Astrocyte (in vitro differentiated cells and primary cell): ENCODE measurements around the gene PIK3C3. TPM values are rescaled to one million over a fixed set of nuclear protein-coding genes. Genes with fewer than 3 reads are reported as not detected.

Experiments used
- DNase-seq: peaks from one replicate; pipeline ENCODE4 v3.0.0-alpha.2; 2010; ENCODE audit warnings: low read depth
- FAIRE-seq: peaks from 2 replicates; lab custom pipeline; 2011; peaks lifted over from hg19 to GRCh38; lab: Jason Lieb, UNC
- H2AFZ ChIP-seq: 2 replicates; pipeline ENCODE4 v1.6.0; 2012; ENCODE audit warnings: low read depth, low read length, inconsistent platforms
- H3K27ac ChIP-seq: 2 replicates; pipeline ENCODE4 v1.5.1; 2011; ENCODE audit warnings: low read depth, low read length, inconsistent platforms
- H3K27me3 ChIP-seq: 2 replicates; pipeline ENCODE4 v1.6.0; 2011; ENCODE audit warnings: low read length, inconsistent platforms; ENCODE audit not compliant: insufficient read depth
- H3K36me3 ChIP-seq: 2 replicates; pipeline ENCODE4 v1.5.1; 2011; ENCODE audit warnings: low read length, inconsistent platforms; ENCODE audit not compliant: insufficient read depth
- H3K4me1 ChIP-seq: 2 replicates; pipeline ENCODE4 v1.5.1; 2011; ENCODE audit warnings: low read length, inconsistent platforms; ENCODE audit not compliant: insufficient read depth
- H3K4me2 ChIP-seq: 2 replicates; pipeline ENCODE4 v1.6.0; 2012; ENCODE audit warnings: low read length, inconsistent platforms
- H3K4me3 ChIP-seq: 2 replicates; pipeline ENCODE4 v1.5.1; 2011; ENCODE audit warnings: low read depth, mild to moderate bottlenecking, low read length, inconsistent platforms; ENCODE audit not compliant: insufficient read depth
- H3K79me2 ChIP-seq: 2 replicates; pipeline ENCODE4 v1.6.0; 2012; ENCODE audit warnings: mild to moderate bottlenecking, low read length, inconsistent platforms; ENCODE audit not compliant: insufficient read depth
- H3K9ac ChIP-seq: 2 replicates; pipeline ENCODE4 v1.6.0; 2012; ENCODE audit warnings: mild to moderate bottlenecking, low read length, inconsistent platforms
- H3K9me3 ChIP-seq: 2 replicates; pipeline ENCODE4 v1.5.1; 2012; ENCODE audit warnings: low read depth, mild to moderate bottlenecking, low read length, inconsistent platforms; ENCODE audit not compliant: insufficient read depth
- H4K20me1 ChIP-seq: 2 replicates; pipeline ENCODE4 v1.6.0; 2012; ENCODE audit warnings: low read length, inconsistent platforms; ENCODE audit not compliant: insufficient read depth
- H3K27ac Mint-ChIP-seq: one replicate; pipeline ENCODE4 v1.8.0; 2021; ENCODE audit warnings: mild to moderate bottlenecking, mixed read lengths; ENCODE audit not compliant: unreplicated experiment
- H3K27me3 Mint-ChIP-seq: one replicate; pipeline ENCODE4 v1.8.0; 2021; ENCODE audit warnings: low read depth, mixed read lengths; ENCODE audit not compliant: unreplicated experiment
- H3K36me3 Mint-ChIP-seq: one replicate; pipeline ENCODE4 v1.8.0; 2021; ENCODE audit warnings: low read depth, mixed read lengths; ENCODE audit not compliant: unreplicated experiment
- H3K4me1 Mint-ChIP-seq: one replicate; pipeline ENCODE4 v1.8.0; 2021; ENCODE audit warnings: low read depth, mixed read lengths; ENCODE audit not compliant: unreplicated experiment
- H3K4me3 Mint-ChIP-seq: one replicate; pipeline ENCODE4 v1.8.0; 2021; ENCODE audit warnings: mild to moderate bottlenecking, moderate library complexity, mixed read lengths; ENCODE audit not compliant: unreplicated experiment
- H3K9me3 Mint-ChIP-seq: one replicate; pipeline ENCODE4 v1.8.0; 2021; ENCODE audit warnings: mild to moderate bottlenecking, mixed read lengths; ENCODE audit not compliant: unreplicated experiment
- EZH2 ChIP-seq: IDR thresholded peaks from 2 replicates; pipeline ENCODE4 v1.6.1; 2012; ENCODE audit warnings: mild to moderate bottlenecking, low read length, inconsistent platforms; ENCODE audit not compliant: insufficient read depth
- total RNA-seq: library from RNA; stranded (reverse); gene quantifications from 2 replicates; pipeline ENCODE4 v1.2.1, GENCODE V29; 2021
- TF ChIP-seq, protein P1 (sequence below): IDR thresholded peaks from 2 replicates; pipeline ENCODE4 v1.5.1; 2011; ENCODE audit warnings: low read depth, mild to moderate bottlenecking, inconsistent platforms, low read length, moderate library complexity; ENCODE audit not compliant: insufficient read depth

The PIK3C3 gene
- total RNA-seq, 1 donor from 2014 or later: 106 TPM

GRCh38 chr18:41923446-41923845 lies 31.6 kb upstream of the PIK3C3 start:
- no peak overlapping the region for H3K4me3 Mint-ChIP-seq
- Histone ChIP-seq H3K27ac (no peak overlapping the region), H3K9ac (no peak overlapping the region), H4K20me1 (no peaks in the 10 kb centered on the region), H3K4me2 (no peak overlapping the region), H3K36me3 (no peaks in the 10 kb centered on the region), H3K9me3 (no peaks in the 10 kb centered on the region), H3K4me1 (no peaks in the 10 kb centered on the region), H3K79me2 (no peaks in the 10 kb centered on the region), H3K27me3 (no peaks in the 10 kb centered on the region), H2AFZ (no peak overlapping the region), H3K4me3 (no peak overlapping the region)
- H3K27ac Mint-ChIP-seq: no peak overlapping the region
- H3K27me3 Mint-ChIP-seq: no peaks in the 10 kb centered on the region
- no peaks in the 10 kb centered on the region for H3K9me3 Mint-ChIP-seq
- no peaks in the 10 kb centered on the region for H3K36me3 Mint-ChIP-seq
- DNase-seq (no peak), FAIRE-seq (no peak)
- no peaks in the 10 kb centered on the region for H3K4me1 Mint-ChIP-seq
- TF ChIP-seq EZH2: no peak
- TF ChIP-seq, protein P1, sequence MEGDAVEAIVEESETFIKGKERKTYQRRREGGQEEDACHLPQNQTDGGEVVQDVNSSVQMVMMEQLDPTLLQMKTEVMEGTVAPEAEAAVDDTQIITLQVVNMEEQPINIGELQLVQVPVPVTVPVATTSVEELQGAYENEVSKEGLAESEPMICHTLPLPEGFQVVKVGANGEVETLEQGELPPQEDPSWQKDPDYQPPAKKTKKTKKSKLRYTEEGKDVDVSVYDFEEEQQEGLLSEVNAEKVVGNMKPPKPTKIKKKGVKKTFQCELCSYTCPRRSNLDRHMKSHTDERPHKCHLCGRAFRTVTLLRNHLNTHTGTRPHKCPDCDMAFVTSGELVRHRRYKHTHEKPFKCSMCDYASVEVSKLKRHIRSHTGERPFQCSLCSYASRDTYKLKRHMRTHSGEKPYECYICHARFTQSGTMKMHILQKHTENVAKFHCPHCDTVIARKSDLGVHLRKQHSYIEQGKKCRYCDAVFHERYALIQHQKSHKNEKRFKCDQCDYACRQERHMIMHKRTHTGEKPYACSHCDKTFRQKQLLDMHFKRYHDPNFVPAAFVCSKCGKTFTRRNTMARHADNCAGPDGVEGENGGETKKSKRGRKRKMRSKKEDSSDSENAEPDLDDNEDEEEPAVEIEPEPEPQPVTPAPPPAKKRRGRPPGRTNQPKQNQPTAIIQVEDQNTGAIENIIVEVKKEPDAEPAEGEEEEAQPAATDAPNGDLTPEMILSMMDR: no peak

- no peaks in the 10 kb centered on the region for H3K27me3 Mint-ChIP-seq
- H3K4me1 ChIP-seq: no peaks in the 10 kb centered on the region
- no peaks in the 10 kb centered on the region for H4K20me1 ChIP-seq
- no peaks in the 10 kb centered on the region for H3K4me1 Mint-ChIP-seq
- H3K4me3 ChIP-seq: no peak overlapping the region
- no peaks in the 10 kb centered on the region for H3K79me2 ChIP-seq
- no peak overlapping the region for H2AFZ ChIP-seq
- H3K36me3 Mint-ChIP-seq: no peaks in the 10 kb centered on the region
- DNase-seq: no peak
- no peak overlapping the region for H3K27ac ChIP-seq
- H3K9ac ChIP-seq: no peak overlapping the region
- H3K27ac Mint-ChIP-seq: no peak overlapping the region
- TF ChIP-seq, protein P1: no peak
- TF ChIP-seq EZH2: no peak
- H3K36me3 ChIP-seq: no peaks in the 10 kb centered on the region
- H3K4me3 Mint-ChIP-seq: no peak overlapping the region
- no peaks in the 10 kb centered on the region for H3K9me3 Mint-ChIP-seq
- no peaks in the 10 kb centered on the region for H3K27me3 ChIP-seq
- H3K9me3 ChIP-seq: no peaks in the 10 kb centered on the region
- no peak for FAIRE-seq
- no peak overlapping the region for H3K4me2 ChIP-seq
Measured at GRCh38 chr18:41928581-41928980, 26.5 kb upstream of the PIK3C3 start.

DNA sequence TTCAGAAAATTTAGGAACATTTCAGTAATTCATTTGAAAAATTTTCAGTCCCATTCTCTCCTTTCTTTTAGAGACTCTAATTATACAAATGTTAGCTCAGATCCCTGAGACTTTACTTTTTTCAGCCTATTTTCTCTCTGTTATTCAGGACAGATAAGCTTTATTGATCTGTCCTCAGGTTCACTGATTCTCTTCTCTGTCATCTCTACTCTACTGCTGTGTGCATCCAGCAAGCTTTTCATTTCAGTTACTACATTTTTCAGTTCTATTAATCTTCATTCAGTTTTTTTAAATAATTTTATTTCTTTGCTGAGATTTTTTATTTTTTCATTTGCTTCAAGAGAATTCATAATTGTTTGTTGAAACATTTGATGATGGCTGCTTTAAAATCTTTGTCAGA lies 22.1 kb upstream of the PIK3C3 start:
- TF ChIP-seq, protein P1: no peak
- no peak for TF ChIP-seq EZH2
- H3K4me2 ChIP-seq: no peak overlapping the region
- no peaks in the 10 kb centered on the region for H3K36me3 ChIP-seq
- peaks cover 1% of the 10 kb centered on the region for H3K4me1 ChIP-seq
- Mint-ChIP-seq H3K4me1 (peaks cover 8% of the 10 kb centered on the region), H3K9me3 (no peaks in the 10 kb centered on the region), H3K27me3 (no peaks in the 10 kb centered on the region), H3K27ac (no peak overlapping the region), H3K4me3 (no peak overlapping the region), H3K36me3 (no peaks in the 10 kb centered on the region)
- H3K9ac ChIP-seq: no peak overlapping the region
- DNase-seq (no peak), FAIRE-seq (no peak)
- H4K20me1 ChIP-seq: no peaks in the 10 kb centered on the region
- H2AFZ ChIP-seq: no peak overlapping the region
- no peak overlapping the region for H3K27ac ChIP-seq
- H3K4me3 ChIP-seq: no peak overlapping the region
- H3K27me3 ChIP-seq: no peaks in the 10 kb centered on the region
- no peaks in the 10 kb centered on the region for H3K79me2 ChIP-seq
- H3K9me3 ChIP-seq: no peaks in the 10 kb centered on the region
